ENCODE results near the gene CMPK1. TPM values are rescaled to one million over a fixed set of nuclear protein-coding genes. Genes with fewer than 3 reads are reported as not detected.

The CMPK1 gene
- total RNA-seq, 1 donor from 2014 or later: 53.4 TPM

DNA sequence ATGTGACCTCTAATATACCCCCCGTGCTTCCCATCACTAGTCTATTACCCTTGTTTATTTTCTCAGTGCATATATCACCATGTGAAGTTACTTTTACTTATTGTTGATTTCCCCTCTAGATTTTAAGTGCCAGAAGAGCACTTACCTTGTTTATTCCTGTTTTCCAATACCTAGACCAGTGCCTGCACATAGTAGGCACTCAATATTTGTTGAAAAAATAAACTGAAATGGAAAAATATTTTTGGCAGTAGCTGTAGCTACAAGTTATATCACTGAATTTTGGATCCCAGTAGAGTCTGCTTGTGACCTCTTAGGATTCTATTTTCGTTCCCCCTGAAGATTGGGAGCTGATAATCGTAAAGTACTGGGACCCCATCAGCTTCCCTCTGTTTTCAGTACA lies 50.5 kb downstream of the CMPK1 start:
- Mint-ChIP-seq H3K4me3 (ENCODE audit: unreplicated experiment) (no peak overlapping the region), H3K36me3 (ENCODE audit: low read depth, unreplicated experiment) (peaks cover 11% of the 10 kb centered on the region), H3K9me3 (ENCODE audit: unreplicated experiment) (no peaks in the 10 kb centered on the region), H3K27ac (ENCODE audit: unreplicated experiment) (no peak overlapping the region), H3K4me1 (ENCODE audit: unreplicated experiment) (peaks cover 2% of the 10 kb centered on the region), H3K27me3 (ENCODE audit: unreplicated experiment) (peaks cover 5% of the 10 kb centered on the region)
- TF ChIP-seq, protein P1, sequence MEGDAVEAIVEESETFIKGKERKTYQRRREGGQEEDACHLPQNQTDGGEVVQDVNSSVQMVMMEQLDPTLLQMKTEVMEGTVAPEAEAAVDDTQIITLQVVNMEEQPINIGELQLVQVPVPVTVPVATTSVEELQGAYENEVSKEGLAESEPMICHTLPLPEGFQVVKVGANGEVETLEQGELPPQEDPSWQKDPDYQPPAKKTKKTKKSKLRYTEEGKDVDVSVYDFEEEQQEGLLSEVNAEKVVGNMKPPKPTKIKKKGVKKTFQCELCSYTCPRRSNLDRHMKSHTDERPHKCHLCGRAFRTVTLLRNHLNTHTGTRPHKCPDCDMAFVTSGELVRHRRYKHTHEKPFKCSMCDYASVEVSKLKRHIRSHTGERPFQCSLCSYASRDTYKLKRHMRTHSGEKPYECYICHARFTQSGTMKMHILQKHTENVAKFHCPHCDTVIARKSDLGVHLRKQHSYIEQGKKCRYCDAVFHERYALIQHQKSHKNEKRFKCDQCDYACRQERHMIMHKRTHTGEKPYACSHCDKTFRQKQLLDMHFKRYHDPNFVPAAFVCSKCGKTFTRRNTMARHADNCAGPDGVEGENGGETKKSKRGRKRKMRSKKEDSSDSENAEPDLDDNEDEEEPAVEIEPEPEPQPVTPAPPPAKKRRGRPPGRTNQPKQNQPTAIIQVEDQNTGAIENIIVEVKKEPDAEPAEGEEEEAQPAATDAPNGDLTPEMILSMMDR (IDR thresholded peaks at IDR 0.05; ENCODE audit: unreplicated experiment): no peak
- no peak for DNase-seq (ENCODE audit: low spot score)

DNA sequence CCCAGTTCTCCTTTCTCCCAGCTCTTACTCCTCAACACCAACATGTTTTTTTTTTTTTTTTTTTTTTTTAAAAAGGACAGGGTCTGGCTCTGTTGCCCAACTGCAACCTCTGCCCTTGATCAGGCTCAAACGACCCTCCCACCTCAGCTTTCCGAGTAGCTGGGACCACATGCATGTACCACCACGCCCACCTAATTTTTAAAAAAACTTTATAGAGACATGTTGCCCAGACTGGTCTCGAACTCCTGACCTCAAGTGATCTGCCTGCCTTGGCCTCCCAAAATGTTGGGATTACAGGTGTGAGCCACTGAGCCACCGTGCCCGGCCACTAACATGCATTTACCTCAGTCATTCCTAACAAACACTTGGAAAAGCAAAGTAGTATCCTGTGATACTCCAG lies 51.4 kb downstream of the CMPK1 start:
- DNase-seq (ENCODE audit: low spot score): no peak
- Mint-ChIP-seq H3K4me3 (ENCODE audit: unreplicated experiment) (no peak overlapping the region), H3K36me3 (ENCODE audit: low read depth, unreplicated experiment) (peaks cover 5% of the 10 kb centered on the region)

DNA sequence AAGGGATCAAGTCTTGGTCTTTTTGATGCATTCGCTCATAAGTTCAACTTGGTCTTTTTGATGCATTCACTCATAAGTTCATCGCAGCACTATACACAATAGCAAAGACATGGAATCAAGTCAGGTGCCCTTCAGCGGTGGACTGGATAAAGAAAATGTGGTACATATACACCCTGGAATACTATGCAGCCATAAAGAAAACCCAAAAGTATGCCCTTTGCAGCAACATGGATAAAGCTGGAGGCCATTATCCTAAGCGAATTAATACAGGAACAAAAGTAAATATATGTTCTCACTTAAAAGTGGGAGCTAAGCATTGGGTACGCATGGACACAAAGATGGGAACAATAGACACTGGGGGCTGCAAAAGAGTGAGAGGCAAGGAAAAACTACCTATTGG lies 52.7 kb downstream of the CMPK1 start:
- Mint-ChIP-seq H3K36me3 (ENCODE audit: low read depth, unreplicated experiment) (peaks cover 5% of the 10 kb centered on the region), H3K9me3 (ENCODE audit: unreplicated experiment) (no peaks in the 10 kb centered on the region), H3K4me1 (ENCODE audit: unreplicated experiment) (peaks cover 3% of the 10 kb centered on the region), H3K27me3 (ENCODE audit: unreplicated experiment) (peaks cover 5% of the 10 kb centered on the region), H3K27ac (ENCODE audit: unreplicated experiment) (no peak overlapping the region), H3K4me3 (ENCODE audit: unreplicated experiment) (no peak overlapping the region)
- no peak for DNase-seq (ENCODE audit: low spot score)
- TF ChIP-seq, protein P1 (IDR thresholded peaks at IDR 0.05; ENCODE audit: unreplicated experiment): no peak

More for the DNA sequence above, 51.4 kb downstream of the CMPK1 start:
- peaks cover 5% of the 10 kb centered on the region for H3K27me3 Mint-ChIP-seq (ENCODE audit: unreplicated experiment)
- H3K27ac Mint-ChIP-seq (ENCODE audit: unreplicated experiment): peak overlapping the region; percentile 30
- H3K4me1 Mint-ChIP-seq (ENCODE audit: unreplicated experiment): peaks cover 3% of the 10 kb centered on the region
- H3K9me3 Mint-ChIP-seq (ENCODE audit: unreplicated experiment): no peaks in the 10 kb centered on the region
- TF ChIP-seq, protein P1 (IDR thresholded peaks at IDR 0.05; ENCODE audit: unreplicated experiment): no peak

DNA sequence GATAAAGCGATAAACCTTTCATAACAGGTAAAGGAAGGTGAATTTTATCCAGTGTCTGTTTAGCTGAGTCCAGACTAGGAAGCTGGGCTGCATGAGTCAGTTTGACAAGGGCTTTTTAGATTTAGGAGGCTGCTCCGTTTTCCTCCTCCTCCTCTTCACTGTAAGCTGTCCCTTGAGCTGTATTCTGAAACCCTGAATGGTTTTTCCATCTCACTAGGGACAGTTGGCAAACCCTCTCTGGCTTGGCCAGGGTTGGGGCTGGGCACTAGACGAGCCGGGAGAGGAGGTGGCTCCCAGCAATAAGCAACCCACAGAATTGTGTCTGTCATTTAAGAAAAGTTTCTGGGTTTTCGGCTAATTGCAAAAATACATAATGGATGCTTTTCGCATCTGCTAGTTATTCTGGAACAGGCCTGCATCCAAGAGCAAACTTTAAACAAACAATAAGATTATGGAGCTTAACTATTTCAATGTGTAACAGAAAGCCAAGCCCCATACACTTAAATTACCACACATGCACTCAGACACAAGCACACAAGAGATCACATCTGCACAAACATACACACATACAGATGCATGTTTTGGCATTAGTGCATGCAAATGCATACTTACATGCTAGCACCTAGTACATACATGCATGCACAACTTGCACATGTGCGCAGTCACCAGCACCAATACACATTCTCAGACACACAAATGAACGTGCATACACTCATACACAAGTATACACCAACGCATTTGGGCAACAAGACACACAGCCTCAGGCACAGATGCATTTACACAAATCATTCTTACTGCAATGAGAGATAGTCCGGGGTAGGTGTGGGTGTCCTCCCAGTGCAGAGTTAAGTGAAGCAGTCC lies 54.7 kb downstream of the CMPK1 start:
- Mint-ChIP-seq H3K36me3 (ENCODE audit: low read depth, unreplicated experiment) (peaks cover 4% of the 10 kb centered on the region), H3K4me1 (ENCODE audit: unreplicated experiment) (peaks cover 3% of the 10 kb centered on the region), H3K4me3 (ENCODE audit: unreplicated experiment) (no peak overlapping the region), H3K27ac (ENCODE audit: unreplicated experiment) (no peak overlapping the region), H3K9me3 (ENCODE audit: unreplicated experiment) (no peaks in the 10 kb centered on the region), H3K27me3 (ENCODE audit: unreplicated experiment) (peaks cover 5% of the 10 kb centered on the region)
- TF ChIP-seq, protein P1 (IDR thresholded peaks at IDR 0.05; ENCODE audit: unreplicated experiment): no peak
- no peak for DNase-seq (ENCODE audit: low spot score)

DNA sequence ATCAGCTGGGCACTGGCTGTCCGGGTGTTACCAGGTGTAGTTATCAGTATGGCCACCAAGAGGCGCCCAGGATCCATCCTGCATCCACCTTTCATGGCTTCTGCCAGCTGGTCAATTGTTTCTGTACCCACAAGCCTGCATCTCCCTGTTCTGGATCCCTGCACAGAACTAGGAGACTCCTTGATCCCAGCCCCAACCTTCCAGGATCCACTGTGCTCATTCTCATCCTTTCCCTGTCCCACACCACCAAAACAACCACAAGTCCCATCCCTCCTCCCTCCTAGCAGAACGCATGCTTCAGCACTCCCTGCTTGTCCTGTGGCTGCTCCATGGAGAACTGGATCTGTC lies 55.3 kb downstream of the CMPK1 start:
- Mint-ChIP-seq H3K27ac (ENCODE audit: unreplicated experiment) (no peak overlapping the region), H3K36me3 (ENCODE audit: low read depth, unreplicated experiment) (peaks cover 4% of the 10 kb centered on the region), H3K27me3 (ENCODE audit: unreplicated experiment) (peaks cover 5% of the 10 kb centered on the region), H3K4me3 (ENCODE audit: unreplicated experiment) (no peak overlapping the region), H3K9me3 (ENCODE audit: unreplicated experiment) (no peaks in the 10 kb centered on the region), H3K4me1 (ENCODE audit: unreplicated experiment) (peaks cover 3% of the 10 kb centered on the region)
- TF ChIP-seq, protein P1 (IDR thresholded peaks at IDR 0.05; ENCODE audit: unreplicated experiment): peak; percentile 71
- DNase-seq (ENCODE audit: low spot score): peak; percentile 82
